Hematopoietic multipotent progenitor cell treated with erythropoietin and hydrocortisone succinate and interleukin-3 and kit ligand, for 15 days (in vitro differentiated cells): ENCODE measurements around the gene HTRA3.

Source experiments
- DNase-seq: peaks from one replicate; pipeline ENCODE4 v3.0.0-alpha.2; 2015; ENCODE audit warnings: low spot score

Gene HTRA3

DNA sequence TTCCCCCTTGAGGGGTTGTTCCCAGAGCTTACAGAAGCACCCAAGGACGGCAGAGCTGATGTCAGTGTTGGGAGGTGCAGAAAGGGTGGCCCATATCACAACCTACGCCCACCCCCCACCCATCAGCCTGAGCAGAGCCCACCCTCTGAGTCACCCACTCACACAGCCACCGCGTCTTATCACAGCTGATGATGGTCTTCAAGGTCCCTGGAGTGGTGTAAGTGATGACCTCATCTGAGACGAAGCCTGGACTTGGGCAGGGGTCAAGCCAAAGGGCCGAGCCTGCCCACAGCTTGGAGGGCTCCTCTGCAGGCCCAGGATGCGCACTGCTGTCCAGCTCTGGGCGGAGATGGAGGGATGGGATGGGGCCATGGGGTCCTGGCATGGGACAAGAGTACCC lies 3.0 kb upstream of the HTRA3 start:
- no peak for DNase-seq

GRCh38 chr4:8267077-8267476 lies 2.5 kb upstream of the HTRA3 start:
- DNase-seq = peak; percentile 35

DNA sequence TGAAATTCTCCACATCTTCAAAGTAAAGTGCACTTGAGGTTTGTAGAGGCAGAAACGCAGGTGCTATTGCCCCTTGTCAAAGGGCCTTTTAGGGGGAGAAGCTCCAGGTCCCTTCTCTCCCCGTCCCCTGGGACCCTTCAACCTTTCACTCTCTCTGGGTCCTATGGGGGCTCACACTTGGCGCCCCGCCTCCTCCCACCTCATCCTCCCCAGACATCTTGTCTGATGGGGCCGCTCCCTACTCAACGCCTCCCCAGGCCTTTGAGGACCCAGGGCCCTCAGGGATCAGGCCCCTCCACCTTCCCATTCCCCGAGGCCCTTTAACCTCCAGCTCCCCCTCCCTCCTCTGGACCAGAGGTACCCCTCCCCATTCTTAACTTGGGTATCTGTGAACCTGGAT lies 1.3 kb upstream of the HTRA3 start:
- DNase-seq = no peak

DNA sequence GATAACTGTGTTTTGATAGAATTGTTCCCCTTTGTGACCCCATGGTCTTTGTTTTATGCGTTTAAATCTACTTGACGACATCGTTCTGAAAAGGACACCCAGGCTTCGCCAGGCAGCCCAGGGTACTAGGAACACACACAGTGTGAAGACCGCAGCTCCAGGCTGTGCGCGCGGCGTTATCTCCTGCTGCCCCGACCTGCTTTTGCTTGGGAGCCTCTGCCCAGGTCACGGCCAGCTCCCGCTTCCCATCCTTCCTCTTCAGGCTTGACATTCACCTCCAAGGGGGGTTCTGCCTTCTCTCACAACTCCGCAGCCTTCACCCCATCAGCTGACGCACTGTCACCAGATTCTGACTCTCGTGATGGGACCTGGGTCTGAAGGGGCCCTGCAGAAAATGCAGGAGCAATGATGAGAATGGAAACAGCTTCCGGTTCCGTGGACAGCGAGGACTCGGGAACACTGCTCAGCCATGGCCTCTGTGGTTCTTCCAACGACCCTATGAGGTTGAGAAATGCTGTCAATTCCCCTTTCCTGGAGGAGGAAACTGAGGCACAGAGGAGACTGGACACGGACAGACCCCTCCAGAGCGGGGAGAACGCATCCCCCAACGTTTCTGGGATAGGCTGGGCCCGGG lies 536 bp upstream of the HTRA3 start:
- no peak for DNase-seq

DNA sequence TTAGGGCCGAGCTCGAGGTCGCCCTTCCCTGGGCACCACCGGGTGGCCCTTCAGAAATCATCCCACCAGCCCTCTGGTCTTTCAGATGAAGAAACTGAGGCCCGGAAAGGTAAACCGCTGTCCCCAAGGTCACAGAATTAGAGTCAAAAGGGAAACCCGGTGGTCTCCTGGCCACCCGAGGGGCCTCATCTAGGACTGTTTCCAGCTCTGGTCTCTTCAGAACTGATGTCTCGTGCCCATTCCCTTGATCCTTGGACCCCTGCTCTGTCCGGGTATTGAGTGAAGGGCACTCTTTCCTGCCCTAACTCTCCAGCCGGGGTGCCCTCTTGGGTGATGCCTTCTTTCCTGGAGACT lies 841 bp downstream of the HTRA3 start:
- no peak for DNase-seq

GRCh38 chr4:8270912-8271815 lies 1.6 kb downstream of the HTRA3 start:
- DNase-seq = no peak

DNA sequence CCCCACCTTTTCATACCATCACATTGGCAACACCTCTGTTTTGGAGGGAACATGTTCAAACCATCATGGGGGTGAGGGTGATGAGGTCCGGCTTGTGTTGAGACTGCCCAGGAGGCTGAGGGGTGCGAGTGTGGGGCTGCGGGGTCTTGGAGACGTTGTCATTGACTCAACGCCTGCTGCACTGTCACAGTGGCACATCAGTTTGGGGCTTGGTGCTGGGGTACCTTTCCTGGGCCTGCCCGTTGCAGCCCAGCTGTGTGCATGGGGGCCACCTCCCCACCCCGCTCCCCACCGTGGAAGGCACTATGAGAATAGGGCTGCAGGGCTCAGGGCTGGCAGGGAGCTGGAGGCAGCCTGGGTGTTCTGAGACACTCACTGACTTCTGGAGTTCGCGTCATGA lies 2.3 kb downstream of the HTRA3 start:
- no peak for DNase-seq

DNA sequence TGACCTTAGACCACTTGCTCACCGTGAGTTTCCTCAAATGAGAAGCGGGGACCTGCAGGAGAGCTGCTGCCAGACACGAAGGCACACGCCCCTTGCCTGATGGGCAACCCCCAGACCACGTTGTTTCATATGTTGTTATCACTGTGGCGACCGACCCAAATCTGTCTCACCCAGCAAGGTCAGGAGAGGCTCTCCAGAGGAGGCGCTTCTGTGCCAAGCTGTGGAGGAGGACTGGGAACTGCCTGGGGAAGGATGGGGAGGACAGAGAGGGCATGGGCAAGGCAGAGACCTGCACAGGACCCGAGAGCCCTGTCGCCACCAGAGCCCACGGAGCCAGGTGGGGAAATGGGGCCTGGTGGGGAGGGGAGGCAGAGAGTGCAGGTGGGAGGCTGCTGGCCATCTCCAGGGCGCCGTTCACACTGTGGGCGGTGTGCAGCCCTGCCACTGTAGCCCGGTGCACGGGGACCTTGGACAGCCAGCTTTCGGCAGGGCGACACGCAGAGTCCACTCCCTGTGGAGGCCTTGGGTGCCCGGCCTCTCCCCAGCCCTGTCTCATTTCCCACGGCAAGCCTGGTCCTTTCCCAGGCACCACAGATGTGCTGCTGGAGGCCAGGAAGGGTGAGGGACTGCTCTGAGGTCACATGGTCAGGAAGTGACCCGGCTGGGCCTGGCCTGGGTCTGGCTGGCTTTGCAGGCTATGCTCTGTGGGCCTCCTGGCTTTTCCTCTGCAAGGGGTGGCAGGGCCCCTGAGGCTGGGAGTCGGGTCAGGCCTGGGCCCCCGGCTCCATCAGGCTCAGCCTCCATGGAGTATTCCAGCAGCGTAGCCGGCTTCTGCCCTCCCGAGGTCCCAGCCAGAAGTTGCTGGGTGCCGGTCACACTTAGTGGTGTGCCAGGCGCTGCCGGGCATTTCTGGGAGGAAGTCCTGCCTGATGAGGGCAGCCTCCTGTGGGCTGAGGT lies 3.2 kb downstream of the HTRA3 start:
- no peak for DNase-seq

DNA sequence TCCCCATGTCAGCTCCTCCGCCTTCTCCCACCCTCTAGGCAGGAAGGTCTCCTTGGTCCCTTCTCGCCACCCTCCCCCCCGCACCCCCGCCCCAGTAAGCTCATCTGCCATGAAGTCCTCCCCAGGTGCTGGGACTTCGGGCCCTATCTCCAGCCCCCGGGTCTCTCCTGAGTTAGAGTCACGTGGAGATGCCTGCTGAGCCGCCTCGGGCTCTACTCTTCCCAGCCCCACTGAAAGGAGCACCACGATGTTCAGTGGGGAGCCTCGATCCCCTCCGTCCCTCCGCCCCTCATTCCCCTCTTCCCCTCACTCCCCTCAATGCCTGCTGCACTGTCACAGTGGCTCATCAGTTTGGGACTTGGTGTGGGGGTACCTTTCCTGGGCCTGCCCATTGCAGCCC lies 3.9 kb downstream of the HTRA3 start:
- DNase-seq = no peak

- no peak for DNase-seq
Observed at GRCh38 chr4:8274066-8274652, 4.6 kb downstream of the HTRA3 start.

DNA sequence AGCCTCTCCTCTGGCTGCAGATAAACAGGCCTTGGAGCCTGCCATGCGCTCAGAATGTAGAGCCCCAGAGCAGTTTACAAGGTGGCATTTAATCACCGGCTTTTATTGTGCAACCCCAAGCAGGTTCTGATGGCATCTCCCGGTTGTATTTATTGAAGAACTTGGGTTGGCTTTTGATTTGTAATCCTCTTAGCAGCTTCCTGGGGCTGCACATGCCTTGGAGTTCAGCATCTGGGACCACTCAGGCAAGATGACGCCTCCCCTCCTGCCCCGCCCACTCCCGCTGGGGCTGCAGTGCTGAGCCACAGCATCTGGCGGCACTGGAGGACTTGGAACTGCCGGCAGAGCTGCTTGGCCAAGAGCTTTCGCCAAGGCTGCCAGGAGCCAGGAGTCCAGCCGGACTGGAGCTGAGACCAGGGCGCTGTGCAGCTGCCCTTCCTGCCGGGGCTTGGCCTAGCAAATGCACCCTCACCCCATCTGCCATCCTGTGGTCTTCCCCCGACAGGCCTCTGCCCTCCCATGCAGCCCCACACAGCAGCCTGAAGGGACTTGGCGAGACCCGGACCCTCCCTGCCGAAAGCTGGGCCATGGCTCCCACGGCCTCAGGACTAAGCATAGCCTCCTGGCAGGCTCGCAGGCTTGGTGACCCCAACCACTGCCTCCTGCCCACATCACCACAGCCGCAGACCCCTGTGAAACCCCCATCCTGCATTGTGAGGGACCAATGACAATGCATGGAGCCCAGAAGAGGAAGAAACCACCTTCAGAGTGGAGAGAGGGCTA lies 5.4 kb downstream of the HTRA3 start:
- no peak for DNase-seq

- DNase-seq = no peak
Observed at GRCh38 chr4:8275548-8275910, 6.0 kb downstream of the HTRA3 start.

DNA sequence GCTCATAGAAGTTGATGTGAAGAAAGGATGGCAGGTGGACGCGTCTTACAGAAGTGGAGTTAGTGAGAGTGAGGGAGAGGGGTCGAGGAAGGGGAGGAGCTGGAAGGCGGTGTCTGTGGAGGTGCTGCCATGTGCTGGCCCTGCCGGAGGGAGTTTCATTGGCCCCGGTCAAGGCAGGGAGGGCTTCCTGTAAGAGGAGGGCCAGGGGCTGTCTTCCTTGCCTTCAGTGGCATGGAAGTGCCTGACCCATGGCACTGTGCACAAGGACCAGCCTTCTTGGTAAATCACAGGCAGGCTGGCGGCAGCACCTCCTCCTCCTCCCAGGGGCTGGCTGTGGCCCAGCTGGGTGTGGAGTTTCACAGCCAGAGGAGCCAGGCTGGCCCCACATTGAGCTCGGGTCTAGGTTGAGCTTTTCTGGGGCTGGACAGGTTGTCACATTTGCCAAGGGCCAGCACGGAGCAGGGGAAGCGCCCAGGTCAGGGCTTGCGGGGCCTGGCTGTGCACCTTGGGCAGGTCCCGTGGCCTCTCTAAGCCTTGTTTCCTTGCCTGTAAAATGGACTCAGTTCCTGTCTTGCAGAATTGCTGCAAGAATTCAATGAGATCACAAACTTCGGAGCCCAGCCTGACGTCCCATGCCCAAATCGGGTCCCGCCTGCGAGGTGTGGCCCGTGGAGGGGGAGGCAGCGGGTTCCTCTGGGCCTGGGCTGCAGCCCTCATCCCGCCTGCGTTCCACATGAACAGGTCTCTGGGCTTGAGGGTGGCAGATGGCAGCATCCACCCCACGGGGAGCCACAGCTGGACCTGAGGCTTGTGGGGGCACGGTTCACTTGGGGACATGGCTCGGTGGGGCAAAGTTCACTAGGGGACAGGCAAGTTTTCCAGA lies 7.0 kb downstream of the HTRA3 start:
- no peak for DNase-seq

DNA sequence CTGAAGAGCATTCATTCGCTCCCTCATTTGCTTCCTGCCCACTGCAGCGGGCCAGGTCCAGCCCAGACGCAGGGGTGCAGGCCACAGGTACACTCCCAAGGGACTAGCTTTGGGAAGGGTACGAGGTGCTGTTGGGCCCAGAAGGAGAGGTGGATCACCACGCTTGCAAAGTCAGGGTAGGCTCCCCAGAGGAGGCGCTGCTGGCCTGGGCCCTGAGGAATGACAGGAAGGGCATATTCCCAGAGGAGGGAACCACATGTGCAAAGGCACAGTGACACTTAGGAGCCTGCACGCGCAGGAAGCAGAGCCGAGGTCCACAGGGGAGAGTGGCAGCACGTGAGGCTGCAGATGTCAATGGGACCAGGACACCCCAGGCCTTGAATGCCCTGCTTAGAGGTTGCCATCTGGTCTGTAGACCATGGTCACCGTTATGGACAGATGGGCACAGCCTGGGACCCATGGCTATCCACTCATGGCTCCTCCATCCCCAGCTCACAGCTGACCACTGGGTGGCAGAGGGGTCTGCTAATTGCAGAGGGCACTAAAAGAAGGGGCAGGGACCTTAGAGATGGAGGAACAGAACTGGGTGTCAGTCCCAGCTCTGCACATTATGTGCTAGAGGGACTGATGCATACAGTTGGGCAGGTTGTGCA lies 7.9 kb downstream of the HTRA3 start:
- no peak for DNase-seq

DNA sequence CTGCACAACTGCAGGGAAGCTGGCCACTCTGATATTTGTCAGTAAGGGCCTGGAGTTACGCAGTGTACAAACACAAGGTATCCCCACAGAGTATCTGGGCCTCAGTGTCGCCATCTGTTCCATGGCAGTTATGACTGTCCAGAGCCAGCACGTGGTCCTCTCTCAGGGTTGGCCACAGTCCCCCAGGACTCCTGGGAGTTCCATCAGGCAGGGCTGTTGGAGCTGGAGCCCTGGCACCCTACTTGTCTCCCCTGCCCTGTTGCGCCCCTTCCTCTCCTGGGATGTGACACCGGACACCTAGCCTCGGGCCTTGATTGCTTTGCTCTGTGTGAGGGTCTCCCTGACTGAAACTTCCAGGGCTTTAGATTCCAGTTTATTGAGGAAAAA lies 8.4 kb downstream of the HTRA3 start:
- DNase-seq = no peak

GRCh38 chr4:8278421-8279287 lies 9.1 kb downstream of the HTRA3 start:
- no peak for DNase-seq

GRCh38 chr4:8279321-8280157 lies 10.0 kb downstream of the HTRA3 start:
- no peak for DNase-seq
